GM21447 (cell line): ENCODE data around the gene SEM1.
"Not testable (repeated sequence)": the region's sequence is repeated elsewhere in the genome, so short reads cannot be mapped to it uniquely, and the experiment has no call there.

Experiments used
- ATAC-seq: cut with Tn5 transposase; IDR thresholded peaks from one replicate; pipeline ENCODE4 v1.9.1; 2021; ENCODE audit not compliant: unreplicated experiment

The SEM1 gene

GRCh38 chr7:96709381-96710228 lies at the start of gene SEM1:
SEM1 (minus strand) TSS chr7:96709846; CDS start chr7:96709763, 83 bp downstream.
- peak; percentile 92 for ATAC-seq

- ATAC-seq: not testable (repeated sequence)
Observed at GRCh38 chr7:96757880-96758279, 48.2 kb upstream of the SEM1 start.

GRCh38 chr7:96747418-96747940 lies 37.8 kb upstream of the SEM1 start:
- ATAC-seq: no peak

GRCh38 chr7:96740130-96740529 lies 30.5 kb upstream of the SEM1 start:
- ATAC-seq: no peak

- no peak for ATAC-seq
Observed at GRCh38 chr7:96739609-96740008, 30.0 kb upstream of the SEM1 start.

- ATAC-seq: no peak
Observed at GRCh38 chr7:96739167-96739566, 29.5 kb upstream of the SEM1 start.

- ATAC-seq: no peak
Observed at GRCh38 chr7:96738705-96739104, 29.1 kb upstream of the SEM1 start.

GRCh38 chr7:96737545-96738050 lies 28.0 kb upstream of the SEM1 start:
- ATAC-seq: no peak

- ATAC-seq: no peak
Observed at GRCh38 chr7:96734343-96734742, 24.7 kb upstream of the SEM1 start.

- no peak for ATAC-seq
Observed at GRCh38 chr7:96729820-96730219, 20.2 kb upstream of the SEM1 start.

GRCh38 chr7:96728139-96728538 lies 18.5 kb upstream of the SEM1 start:
- no peak for ATAC-seq

- ATAC-seq: no peak
Observed at GRCh38 chr7:96727534-96728088, 18.0 kb upstream of the SEM1 start.

GRCh38 chr7:96723622-96724021 lies 14.0 kb upstream of the SEM1 start:
- ATAC-seq: no peak

- ATAC-seq: not testable (repeated sequence)
Observed at GRCh38 chr7:96722928-96723327, 13.3 kb upstream of the SEM1 start.

GRCh38 chr7:96720843-96721242 lies 11.2 kb upstream of the SEM1 start:
- no peak for ATAC-seq

- ATAC-seq: no peak
Observed at GRCh38 chr7:96719164-96719563, 9.5 kb upstream of the SEM1 start.

GRCh38 chr7:96718107-96719003 lies 8.7 kb upstream of the SEM1 start:
- ATAC-seq: no peak

GRCh38 chr7:96713037-96713436 lies 3.4 kb upstream of the SEM1 start:
- no peak for ATAC-seq

GRCh38 chr7:96710544-96710943 lies 898 bp upstream of the SEM1 start:
- ATAC-seq: no peak

GRCh38 chr7:96708872-96709271 lies 774 bp downstream of the SEM1 start:
- peak; percentile 4 for ATAC-seq
